ENCODE measurements around the gene CNOT8.
"Not testable (repeated sequence)": the region's sequence is repeated elsewhere in the genome, so short reads cannot be mapped to it uniquely, and the experiment has no call there.

CNOT8 gene

GRCh38 chr5:154865466-154866184 is 7.2 kb downstream of the CNOT8 start:
- DNase-seq (ENCODE audit: low spot score) = no peak

GRCh38 chr5:154866841-154867240 is 8.4 kb downstream of the CNOT8 start:
- DNase-seq (ENCODE audit: low spot score) = no peak

GRCh38 chr5:154868702-154869101 is 10.3 kb downstream of the CNOT8 start:
- no peak for DNase-seq (ENCODE audit: low spot score)

GRCh38 chr5:154871734-154872133 is 13.3 kb downstream of the CNOT8 start:
- DNase-seq (ENCODE audit: low spot score) = no peak

- DNase-seq (ENCODE audit: low spot score) = no peak
Observed at GRCh38 chr5:154873791-154874331, 15.4 kb downstream of the CNOT8 start.

GRCh38 chr5:154878642-154879335 is 20.4 kb downstream of the CNOT8 start:
- no peak for DNase-seq (ENCODE audit: low spot score)

- DNase-seq (ENCODE audit: low spot score) = no peak
Observed at GRCh38 chr5:154881986-154882385, 23.6 kb downstream of the CNOT8 start.

GRCh38 chr5:154884424-154884823 is 26.0 kb downstream of the CNOT8 start:
- no peak for DNase-seq (ENCODE audit: low spot score)

GRCh38 chr5:154885439-154885838 is 27.0 kb downstream of the CNOT8 start:
- no peak for DNase-seq (ENCODE audit: low spot score)

GRCh38 chr5:154892369-154892771 is 33.9 kb downstream of the CNOT8 start:
- no peak for DNase-seq (ENCODE audit: low spot score)

- DNase-seq (ENCODE audit: low spot score) = no peak
Observed at GRCh38 chr5:154893381-154893780, 35.0 kb downstream of the CNOT8 start.

- DNase-seq (ENCODE audit: low spot score) = no peak
Observed at GRCh38 chr5:154895606-154896561, 37.5 kb downstream of the CNOT8 start.

- DNase-seq (ENCODE audit: low spot score) = no peak
Observed at GRCh38 chr5:154896562-154897165, 38.2 kb downstream of the CNOT8 start.

- peak; percentile 43 for DNase-seq (ENCODE audit: low spot score)
Observed at GRCh38 chr5:154898210-154898609, 39.8 kb downstream of the CNOT8 start.

- no peak for DNase-seq (ENCODE audit: low spot score)
Observed at GRCh38 chr5:154899151-154899816, 40.9 kb downstream of the CNOT8 start.

GRCh38 chr5:154900066-154900465 is 41.6 kb downstream of the CNOT8 start:
- no peak for DNase-seq (ENCODE audit: low spot score)

GRCh38 chr5:154901276-154901675 is 42.8 kb downstream of the CNOT8 start:
- DNase-seq (ENCODE audit: low spot score) = no peak

- DNase-seq (ENCODE audit: low spot score) = no peak
Observed at GRCh38 chr5:154901913-154902312, 43.5 kb downstream of the CNOT8 start.

GRCh38 chr5:154905601-154906000 is 47.2 kb downstream of the CNOT8 start:
- not testable (repeated sequence) for DNase-seq (ENCODE audit: low spot score)

- no peak for DNase-seq (ENCODE audit: low spot score)
Observed at GRCh38 chr5:154916874-154917273, 58.4 kb downstream of the CNOT8 start.

- DNase-seq (ENCODE audit: low spot score) = no peak
Observed at GRCh38 chr5:154917757-154918156, 59.3 kb downstream of the CNOT8 start.
